ENCODE measurements around the gene PTGER2. TPM values are rescaled to one million over a fixed set of nuclear protein-coding genes. Genes with fewer than 3 reads are reported as not detected.

Gene PTGER2
- total RNA-seq, 1 experiment from 2014 or later, result 0.41 TPM

DNA sequence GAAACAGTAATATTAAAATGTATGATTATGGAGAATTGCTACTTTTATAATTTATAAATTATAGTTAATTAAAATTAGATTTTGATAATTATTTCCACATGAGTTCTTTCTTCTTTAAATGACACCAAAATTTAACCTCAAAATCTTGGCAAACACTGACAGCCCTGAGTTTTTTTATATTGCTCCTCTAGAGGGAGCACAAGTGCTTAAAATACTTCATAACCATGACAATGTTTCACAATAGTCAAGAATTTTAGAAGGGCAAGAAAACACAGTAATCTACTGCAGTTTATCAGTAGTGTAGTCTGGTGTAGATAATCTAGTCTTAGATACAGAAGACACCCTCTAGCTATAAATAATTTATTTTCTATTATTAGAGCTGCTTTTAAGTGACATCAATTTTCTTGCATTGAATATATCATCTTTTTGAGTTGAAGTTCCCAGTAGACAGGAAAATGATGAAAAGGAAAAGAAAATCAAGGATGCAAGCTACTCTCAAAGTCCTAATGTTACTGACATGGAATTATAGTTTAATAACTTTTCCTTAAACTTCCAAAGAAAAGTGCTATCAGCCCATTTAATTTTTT is 14.3 kb upstream of the PTGER2 start:
- no peak for TF ChIP-seq POLR2AphosphoS5 (IDR thresholded peaks at IDR 0.05; ENCODE audit: low read depth, low read length)
- TF ChIP-seq, protein P1, sequence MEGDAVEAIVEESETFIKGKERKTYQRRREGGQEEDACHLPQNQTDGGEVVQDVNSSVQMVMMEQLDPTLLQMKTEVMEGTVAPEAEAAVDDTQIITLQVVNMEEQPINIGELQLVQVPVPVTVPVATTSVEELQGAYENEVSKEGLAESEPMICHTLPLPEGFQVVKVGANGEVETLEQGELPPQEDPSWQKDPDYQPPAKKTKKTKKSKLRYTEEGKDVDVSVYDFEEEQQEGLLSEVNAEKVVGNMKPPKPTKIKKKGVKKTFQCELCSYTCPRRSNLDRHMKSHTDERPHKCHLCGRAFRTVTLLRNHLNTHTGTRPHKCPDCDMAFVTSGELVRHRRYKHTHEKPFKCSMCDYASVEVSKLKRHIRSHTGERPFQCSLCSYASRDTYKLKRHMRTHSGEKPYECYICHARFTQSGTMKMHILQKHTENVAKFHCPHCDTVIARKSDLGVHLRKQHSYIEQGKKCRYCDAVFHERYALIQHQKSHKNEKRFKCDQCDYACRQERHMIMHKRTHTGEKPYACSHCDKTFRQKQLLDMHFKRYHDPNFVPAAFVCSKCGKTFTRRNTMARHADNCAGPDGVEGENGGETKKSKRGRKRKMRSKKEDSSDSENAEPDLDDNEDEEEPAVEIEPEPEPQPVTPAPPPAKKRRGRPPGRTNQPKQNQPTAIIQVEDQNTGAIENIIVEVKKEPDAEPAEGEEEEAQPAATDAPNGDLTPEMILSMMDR (IDR thresholded peaks at IDR 0.05), result peak; percentile 58; the same call in 1 of the 2 replicates
- Histone ChIP-seq H3K27me3 (ENCODE audit: control insufficient read depth, insufficient read depth, low read length) (no peaks in the 10 kb centered on the region), H3K36me3 (ENCODE audit: control insufficient read depth, insufficient read depth, low read length) (no peaks in the 10 kb centered on the region), H3K27ac (ENCODE audit: low read length) (no peak overlapping the region), H3K4me1 (ENCODE audit: control insufficient read depth, insufficient read depth, low read length) (no peaks in the 10 kb centered on the region), H3K9me3 (ENCODE audit: control insufficient read depth, insufficient read depth, low read depth, low read length) (no peaks in the 10 kb centered on the region), H3K4me3 (ENCODE audit: low read depth in 2 of 2, low read length in 2 of 2) (no peak overlapping the region)
- DNase-seq (ENCODE audit: low read depth, low spot score), result peak; percentile 28
- CTCF ChIA-PET, result interaction anchor here (0.7 kb wide), 1 partner anchor 177 kb away, joined by 6 read pairs; no protein-coding TSS in a partner anchor
- in situ Hi-C loops (cut with HindIII; ENCODE audit: low pct_unique_long_range_greater_than_20kb, low sequenced_read_pairs), result no loop called here
- BruUV-seq (replicated peaks), result no TSS peak
- POLR2A ChIA-PET, result no interaction called here
- intact Hi-C loops (cut with micrococcal nuclease; ENCODE audit: unreplicated experiment), result loop anchor here (5.0 kb wide), 1 partner anchor 173 kb away; no protein-coding TSS in a partner anchor
- ATAC-seq, result no peak

GRCh38 chr14:52303236-52303635 is 10.9 kb upstream of the PTGER2 start:
- ChIA-PET CTCF (no interaction called here), POLR2A (no interaction called here)
- no peaks in the 10 kb centered on the region for H3K27me3 ChIP-seq (ENCODE audit: control insufficient read depth, insufficient read depth, low read length)
- BruUV-seq (replicated peaks), result no TSS peak
- no peaks in the 10 kb centered on the region for H3K4me1 ChIP-seq (ENCODE audit: control insufficient read depth, insufficient read depth, low read length)
- H3K4me3 ChIP-seq (ENCODE audit: low read depth in 2 of 2, low read length in 2 of 2), result no peak overlapping the region
- no peaks in the 10 kb centered on the region for H3K9me3 ChIP-seq (ENCODE audit: control insufficient read depth, insufficient read depth, low read depth, low read length)
- in situ Hi-C loops (cut with HindIII; ENCODE audit: low pct_unique_long_range_greater_than_20kb, low sequenced_read_pairs) (no loop called here), intact Hi-C loops (cut with micrococcal nuclease; ENCODE audit: unreplicated experiment) (no loop called here)
- no peak for ATAC-seq
- H3K36me3 ChIP-seq (ENCODE audit: control insufficient read depth, insufficient read depth, low read length), result no peaks in the 10 kb centered on the region
- DNase-seq (ENCODE audit: low read depth, low spot score), result no peak
- no peak overlapping the region for H3K27ac ChIP-seq (ENCODE audit: low read length)
- TF ChIP-seq POLR2AphosphoS5 (IDR thresholded peaks at IDR 0.05; ENCODE audit: low read depth, low read length) (no peak), SIN3A (IDR thresholded peaks at IDR 0.05; ENCODE audit: borderline replicate concordance, insufficient read depth, low read depth, low read length) (no peak), TCF7L2 (IDR thresholded peaks at IDR 0.05; ENCODE audit: low read depth, low read length) (no peak), REST (IDR thresholded peaks at IDR 0.05; ENCODE audit: insufficient read depth in 1 of 2, low read depth in 2 of 2, low read length in 1 of 2) (no peak)
- TF ChIP-seq, protein P1 (IDR thresholded peaks at IDR 0.05), result no peak
